HG03457 (cell line): Measurements from ENCODE around the gene BAZ2B.

Source experiments
- ATAC-seq: cut with Tn5 transposase; IDR thresholded peaks from one replicate; pipeline ENCODE4 v1.9.1; 2021; ENCODE audit warnings: moderate number of reproducible peaks; ENCODE audit not compliant: unreplicated experiment

The BAZ2B gene

GRCh38 chr2:159462961-159463360, 153.4 kb downstream of the BAZ2B start:
- no peak for ATAC-seq

- ATAC-seq = no peak
Measured at GRCh38 chr2:159462201-159462785, 154.1 kb downstream of the BAZ2B start.

GRCh38 chr2:159461076-159461475, 155.3 kb downstream of the BAZ2B start:
- ATAC-seq = no peak

- ATAC-seq = no peak
Measured at GRCh38 chr2:159460227-159460626, 156.1 kb downstream of the BAZ2B start.

- ATAC-seq = no peak
Measured at GRCh38 chr2:159459279-159459678, 157.1 kb downstream of the BAZ2B start.

GRCh38 chr2:159457589-159457988, 158.8 kb downstream of the BAZ2B start:
- ATAC-seq = no peak

- no peak for ATAC-seq
Measured at GRCh38 chr2:159456500-159457426, 159.6 kb downstream of the BAZ2B start.

GRCh38 chr2:159455330-159455918, 160.9 kb downstream of the BAZ2B start:
- ATAC-seq = no peak

- no peak for ATAC-seq
Measured at GRCh38 chr2:159454185-159454584, 162.2 kb downstream of the BAZ2B start.

- ATAC-seq = no peak
Measured at GRCh38 chr2:159450180-159450579, 166.2 kb downstream of the BAZ2B start.

- ATAC-seq = no peak
Measured at GRCh38 chr2:159449504-159450124, 166.7 kb downstream of the BAZ2B start.

GRCh38 chr2:159446817-159447216, 169.5 kb downstream of the BAZ2B start:
- ATAC-seq = no peak

- no peak for ATAC-seq
Measured at GRCh38 chr2:159446201-159446600, 170.1 kb downstream of the BAZ2B start.

- ATAC-seq = no peak
Measured at GRCh38 chr2:159445307-159445706, 171.0 kb downstream of the BAZ2B start.

- ATAC-seq = no peak
Measured at GRCh38 chr2:159444754-159445153, 171.6 kb downstream of the BAZ2B start.

- ATAC-seq = no peak
Measured at GRCh38 chr2:159442159-159442852, 174.0 kb downstream of the BAZ2B start.

GRCh38 chr2:159441182-159441581, 175.2 kb downstream of the BAZ2B start:
- ATAC-seq = no peak

- ATAC-seq = no peak
Measured at GRCh38 chr2:159439421-159439820, 176.9 kb downstream of the BAZ2B start.

- no peak for ATAC-seq
Measured at GRCh38 chr2:159438720-159439353, 177.5 kb downstream of the BAZ2B start.

- no peak for ATAC-seq
Measured at GRCh38 chr2:159438284-159438683, 178.1 kb downstream of the BAZ2B start.
